Nephron (organoid): ENCODE data around the gene LAMB3.

Experiments used
- H3K27ac Mint-ChIP-seq, 3 experiments: 2 replicates each; pipeline ENCODE4 v1.8.0; 2020; ENCODE audit warnings: mixed read lengths in 3 of 3, mild to moderate bottlenecking in 2 of 3, moderate library complexity in 1 of 3
- H3K27me3 Mint-ChIP-seq: 2 replicates; pipeline ENCODE4 v1.8.0; 2021; ENCODE audit warnings: low read depth, mild to moderate bottlenecking, moderate library complexity, mixed read lengths
- H3K36me3 Mint-ChIP-seq: 2 replicates; pipeline ENCODE4 v1.8.0; 2020; ENCODE audit warnings: low read depth, mixed read lengths
- H3K4me1 Mint-ChIP-seq: 2 replicates; pipeline ENCODE4 v1.8.0; 2020; ENCODE audit warnings: mixed read lengths
- H3K4me3 Mint-ChIP-seq, 3 experiments: 2 replicates each; pipeline ENCODE4 v1.8.0; 2020; ENCODE audit warnings: mild to moderate bottlenecking in 3 of 3, mixed read lengths in 3 of 3, moderate library complexity in 2 of 3
- H3K9me3 Mint-ChIP-seq: 2 replicates; pipeline ENCODE4 v1.8.0; 2020; ENCODE audit warnings: mixed read lengths
- CTCF ChIP-seq, 3 experiments: fragments of 200-600 bp; sonication (generic); IDR thresholded peaks; one replicate each; pipeline ENCODE4 v1.5.0; 2021; ENCODE audit warnings: antibody characterized with exemption in 3 of 3; ENCODE audit not compliant: unreplicated experiment in 3 of 3

The LAMB3 gene

GRCh38 chr1:209675565-209676154, 23.4 kb upstream of the LAMB3 start:
- H3K9me3 Mint-ChIP-seq, result peaks cover 4% of the 10 kb centered on the region
- H3K4me3 Mint-ChIP-seq, result peak overlapping the region; percentile 76 to 82 (median 82)
- no peaks in the 10 kb centered on the region for H3K36me3 Mint-ChIP-seq
- peaks cover 31% of the 10 kb centered on the region for H3K4me1 Mint-ChIP-seq
- no peak for TF ChIP-seq CTCF (IDR thresholded peaks at IDR 0.05; ENCODE audit: unreplicated experiment in 3 of 3)
- H3K27me3 Mint-ChIP-seq, result peaks cover 75% of the 10 kb centered on the region
- peak overlapping the region in 2 of 3 experiments; percentile 50 to 63 for H3K27ac Mint-ChIP-seq

GRCh38 chr1:209674957-209675564, 22.8 kb upstream of the LAMB3 start, which contains the start of gene G0S2:
G0S2 (plus strand) TSS chr1:209675412; CDS start chr1:209675685, 273 bp downstream.
- H3K9me3 Mint-ChIP-seq, result peaks cover 4% of the 10 kb centered on the region
- peaks cover 31% of the 10 kb centered on the region for H3K4me1 Mint-ChIP-seq
- peak within 1 kb of the TSS; percentile 76 to 82 (median 82) for H3K4me3 Mint-ChIP-seq
- H3K36me3 Mint-ChIP-seq, result no peaks in the 10 kb centered on the region
- no peak for TF ChIP-seq CTCF (IDR thresholded peaks at IDR 0.05; ENCODE audit: unreplicated experiment in 3 of 3)
- H3K27me3 Mint-ChIP-seq, result peaks cover 74% of the 10 kb centered on the region
- H3K27ac Mint-ChIP-seq, result peak within 1 kb of the TSS; percentile 2 to 63 (median 50)

GRCh38 chr1:209673631-209674417, 21.6 kb upstream of the LAMB3 start:
- no peak for TF ChIP-seq CTCF (IDR thresholded peaks at IDR 0.05; ENCODE audit: unreplicated experiment in 3 of 3)
- Mint-ChIP-seq H3K4me3 (peak overlapping the region; percentile 76 to 82 (median 82)), H3K27me3 (peaks cover 75% of the 10 kb centered on the region), H3K4me1 (peaks cover 31% of the 10 kb centered on the region), H3K36me3 (no peaks in the 10 kb centered on the region), H3K9me3 (peaks cover 4% of the 10 kb centered on the region), H3K27ac (peak overlapping the region in 2 of 3 experiments; percentile 1 to 7)

GRCh38 chr1:209672705-209673630, 20.7 kb upstream of the LAMB3 start:
- H3K27me3 Mint-ChIP-seq, result peaks cover 68% of the 10 kb centered on the region
- H3K27ac Mint-ChIP-seq, result no peak overlapping the region
- H3K4me1 Mint-ChIP-seq, result peaks cover 31% of the 10 kb centered on the region
- H3K36me3 Mint-ChIP-seq, result no peaks in the 10 kb centered on the region
- H3K4me3 Mint-ChIP-seq, result no peak overlapping the region
- no peak for TF ChIP-seq CTCF (IDR thresholded peaks at IDR 0.05; ENCODE audit: unreplicated experiment in 3 of 3)
- H3K9me3 Mint-ChIP-seq, result peaks cover 4% of the 10 kb centered on the region

- Mint-ChIP-seq H3K27ac (no peak overlapping the region), H3K36me3 (no peaks in the 10 kb centered on the region), H3K4me3 (no peak overlapping the region), H3K27me3 (peaks cover 47% of the 10 kb centered on the region), H3K4me1 (peaks cover 15% of the 10 kb centered on the region), H3K9me3 (peaks cover 4% of the 10 kb centered on the region)
- no peak for TF ChIP-seq CTCF (IDR thresholded peaks at IDR 0.05; ENCODE audit: unreplicated experiment in 3 of 3)
These were observed 18.3 kb upstream of the LAMB3 start for GRCh38 chr1:209670441-209671082.
